Esophagus muscularis mucosa (tissue), 4 donors: Measurements from ENCODE around the gene VEPH1. TPM values are rescaled to one million over a fixed set of nuclear protein-coding genes. Genes with fewer than 3 reads are reported as not detected.

Experiments used
- DNase-seq: peaks from one replicate; pipeline ENCODE4 v3.0.0-alpha.2; 2017; ENCODE audit errors: extremely low spot score
- H3K27ac ChIP-seq, 4 donors: fragments of 200-600 bp; sonication (generic); replicated peaks in 1 of 4; 1 replicate in 3 of 4; 2 replicates in 1 of 4; pipeline ENCODE4 v1.5.1; 2016 to 2019; ENCODE audit warnings: mild to moderate bottlenecking in 1 of 4
- H3K27me3 ChIP-seq, 4 donors: fragments of 200-600 bp; sonication (generic); one replicate each; pipeline versions ENCODE4 v1.5.1 to v1.6.0; 2016 to 2019
- H3K36me3 ChIP-seq, 4 donors: fragments of 200-600 bp; sonication (generic); one replicate each; pipeline ENCODE4 v1.5.1; 2016 to 2019
- H3K4me1 ChIP-seq, 4 donors: fragments of 200-600 bp; sonication (generic); one replicate each; pipeline ENCODE4 v1.5.1; 2016 to 2019
- H3K4me3 ChIP-seq, 4 donors: fragments of 200-600 bp; sonication (generic); 1 replicate in 2 of 4; 2 replicates in 2 of 4; pipeline ENCODE4 v1.5.1; 2016 to 2019; ENCODE audit warnings: mild to moderate bottlenecking in 4 of 4, moderate library complexity in 1 of 4
- H3K9me3 ChIP-seq, 4 donors: fragments of 200-600 bp; sonication (generic); 1 replicate in 3 of 4; 2 replicates in 1 of 4; pipeline ENCODE4 v1.5.1; 2016 to 2019
- EP300 ChIP-seq: sonication (generic); formaldehyde crosslinking; IDR thresholded peaks from one replicate; pipeline ENCODE4 v1.6.1; 2017; ENCODE audit warnings: antibody characterized with exemption
- POLR2A ChIP-seq: fragments of 450-650 bp; IDR thresholded peaks from one replicate; pipeline ENCODE4 v1.6.1; 2017; ENCODE audit warnings: antibody characterized with exemption, moderate library complexity, mild to moderate bottlenecking, low read depth
- POLR2AphosphoS5 ChIP-seq, 2 donors: sonication (generic); formaldehyde crosslinking; IDR thresholded peaks; one replicate each; pipeline ENCODE4 v1.6.1; 2017; ENCODE audit warnings: antibody characterized with exemption in 2 of 2
- WGBS: methylation state at CpG from one replicate; pipeline ENCODE4 v1.1.5; 2018; 5-methylcytosine and 5-hydroxymethylcytosine counted together
- intact Hi-C: fragments of 100-400 bp; cut with DNase I; formaldehyde crosslinking; loops from one replicate; pipeline ENCODE4 v1.15.1; 2023
- total RNA-seq, 4 donors: library from RNA; depleted of rRNA; stranded (reverse); fragments of >200 nt; gene quantifications; one replicate each; pipeline versions ENCODE4 v1.1.0 to v1.2.1, GENCODE V29; 2016
- TF ChIP-seq, protein P1 (sequence below), 3 experiments: fragments of 200-600 bp in 2 of 3; fragments of 450-650 bp in 1 of 3; sonication (generic) in 2 of 3; IDR thresholded peaks; one replicate each; pipeline ENCODE4 v1.5.1; 2017 to 2019; ENCODE audit warnings: antibody characterized with exemption in 3 of 3, mild to moderate bottlenecking in 2 of 3, moderate library complexity in 1 of 3

VEPH1 gene
- total RNA-seq, 4 donors from 2014 or later = 0.23 to 1.2 (median 0.52) TPM; not detected in 1

DNA sequence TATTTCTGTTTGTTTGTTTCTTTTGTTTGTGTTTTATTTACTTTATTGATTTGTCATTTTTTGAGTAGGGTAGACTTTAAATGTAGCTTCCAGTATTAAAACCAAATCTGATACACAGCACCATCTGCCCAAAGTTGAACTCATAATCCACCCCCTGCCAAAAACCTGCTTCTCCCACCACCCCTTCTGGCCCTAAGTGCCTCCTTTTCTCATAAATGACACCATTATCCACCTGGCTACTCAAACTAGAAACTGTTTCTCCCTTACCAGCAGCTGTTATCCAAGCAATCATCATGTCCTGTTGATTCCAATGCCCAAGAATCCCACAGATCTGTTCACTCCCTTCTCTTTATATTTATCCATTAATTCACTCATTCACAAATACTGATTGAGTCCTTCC, 88.4 kb downstream of the VEPH1 start:
- no peak overlapping the region for H3K27ac ChIP-seq
- no peaks in the 10 kb centered on the region for H3K27me3 ChIP-seq
- no peaks in the 10 kb centered on the region for H3K4me1 ChIP-seq
- no peaks in the 10 kb centered on the region for H3K9me3 ChIP-seq
- intact Hi-C loops = no loop called here
- H3K36me3 ChIP-seq = no peaks in the 10 kb centered on the region
- TF ChIP-seq, protein P1, sequence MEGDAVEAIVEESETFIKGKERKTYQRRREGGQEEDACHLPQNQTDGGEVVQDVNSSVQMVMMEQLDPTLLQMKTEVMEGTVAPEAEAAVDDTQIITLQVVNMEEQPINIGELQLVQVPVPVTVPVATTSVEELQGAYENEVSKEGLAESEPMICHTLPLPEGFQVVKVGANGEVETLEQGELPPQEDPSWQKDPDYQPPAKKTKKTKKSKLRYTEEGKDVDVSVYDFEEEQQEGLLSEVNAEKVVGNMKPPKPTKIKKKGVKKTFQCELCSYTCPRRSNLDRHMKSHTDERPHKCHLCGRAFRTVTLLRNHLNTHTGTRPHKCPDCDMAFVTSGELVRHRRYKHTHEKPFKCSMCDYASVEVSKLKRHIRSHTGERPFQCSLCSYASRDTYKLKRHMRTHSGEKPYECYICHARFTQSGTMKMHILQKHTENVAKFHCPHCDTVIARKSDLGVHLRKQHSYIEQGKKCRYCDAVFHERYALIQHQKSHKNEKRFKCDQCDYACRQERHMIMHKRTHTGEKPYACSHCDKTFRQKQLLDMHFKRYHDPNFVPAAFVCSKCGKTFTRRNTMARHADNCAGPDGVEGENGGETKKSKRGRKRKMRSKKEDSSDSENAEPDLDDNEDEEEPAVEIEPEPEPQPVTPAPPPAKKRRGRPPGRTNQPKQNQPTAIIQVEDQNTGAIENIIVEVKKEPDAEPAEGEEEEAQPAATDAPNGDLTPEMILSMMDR (IDR thresholded peaks at IDR 0.05) = no peak
- TF ChIP-seq POLR2AphosphoS5 (IDR thresholded peaks at IDR 0.05) = no peak
- TF ChIP-seq POLR2A = no peak
- TF ChIP-seq EP300 = no peak
- DNase-seq = no peak
- no peak overlapping the region for H3K4me3 ChIP-seq

DNA sequence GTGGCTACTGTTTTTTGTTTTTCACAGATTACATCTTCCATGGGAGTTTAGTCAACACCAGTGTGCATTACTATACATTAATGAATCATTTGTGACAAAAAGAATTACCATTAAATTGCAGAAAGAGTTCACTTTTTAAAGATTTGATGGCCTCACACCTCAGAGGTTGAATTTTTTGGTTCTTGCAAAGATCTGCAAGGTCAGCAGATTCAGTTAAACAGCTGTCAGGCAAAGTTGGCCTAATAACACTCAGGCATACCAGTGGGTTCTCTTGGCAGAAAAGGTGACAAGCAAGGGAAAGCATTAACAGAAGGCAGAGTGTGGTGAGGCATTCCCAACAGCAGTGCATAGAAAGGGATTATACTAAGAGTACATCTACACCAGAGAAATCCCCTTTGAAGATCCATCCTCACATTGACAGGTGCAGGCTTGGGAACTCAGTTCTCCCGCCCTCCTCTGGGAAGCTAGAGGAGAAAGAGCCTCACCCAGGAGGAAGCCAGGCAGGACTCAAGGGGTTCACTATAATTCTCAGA, 90.8 kb downstream of the VEPH1 start:
- H3K4me3 ChIP-seq = no peak overlapping the region
- H3K4me1 ChIP-seq = no peaks in the 10 kb centered on the region
- intact Hi-C loops = no loop called here
- H3K27me3 ChIP-seq = no peaks in the 10 kb centered on the region
- no peak for DNase-seq
- 83% methylated on average over 1 of the region's 1 CpG for WGBS
- no peaks in the 10 kb centered on the region for H3K9me3 ChIP-seq
- H3K27ac ChIP-seq = no peak overlapping the region
- TF ChIP-seq POLR2A (no peak), EP300 (no peak), POLR2AphosphoS5 (IDR thresholded peaks at IDR 0.05) (no peak)
- TF ChIP-seq, protein P1 (IDR thresholded peaks at IDR 0.05) = no peak
- H3K36me3 ChIP-seq = no peaks in the 10 kb centered on the region

DNA sequence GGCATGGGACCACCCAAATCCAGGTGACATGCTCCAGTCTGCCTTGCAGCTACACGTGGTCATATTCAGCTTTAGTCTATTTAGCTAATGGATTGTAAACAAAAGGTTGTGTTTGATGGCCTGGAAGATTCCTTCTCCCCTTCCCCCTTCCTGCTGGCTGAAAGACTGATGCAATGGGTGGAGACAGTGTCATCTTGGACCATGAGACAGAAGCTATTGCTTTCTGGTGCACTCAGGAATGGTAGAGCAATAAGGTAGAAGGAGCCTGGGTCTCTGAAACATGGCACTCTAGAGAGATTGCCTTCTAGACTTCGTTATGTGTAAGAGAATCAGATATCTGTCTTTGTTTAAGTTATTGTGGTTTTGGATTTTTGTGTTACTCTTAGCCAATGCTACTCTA, 92.3 kb downstream of the VEPH1 start:
- Histone ChIP-seq H3K27me3 (no peaks in the 10 kb centered on the region), H3K36me3 (no peaks in the 10 kb centered on the region), H3K4me1 (no peaks in the 10 kb centered on the region), H3K4me3 (no peak overlapping the region), H3K9me3 (no peaks in the 10 kb centered on the region), H3K27ac (no peak overlapping the region)
- DNase-seq = no peak
- no peak for TF ChIP-seq EP300
- no peak for TF ChIP-seq POLR2AphosphoS5 (IDR thresholded peaks at IDR 0.05)
- TF ChIP-seq, protein P1 (IDR thresholded peaks at IDR 0.05) = no peak
- no peak for TF ChIP-seq POLR2A
- intact Hi-C loops = no loop called here
- WGBS = 55% methylated on average over 2 of the region's 2 CpGs

DNA sequence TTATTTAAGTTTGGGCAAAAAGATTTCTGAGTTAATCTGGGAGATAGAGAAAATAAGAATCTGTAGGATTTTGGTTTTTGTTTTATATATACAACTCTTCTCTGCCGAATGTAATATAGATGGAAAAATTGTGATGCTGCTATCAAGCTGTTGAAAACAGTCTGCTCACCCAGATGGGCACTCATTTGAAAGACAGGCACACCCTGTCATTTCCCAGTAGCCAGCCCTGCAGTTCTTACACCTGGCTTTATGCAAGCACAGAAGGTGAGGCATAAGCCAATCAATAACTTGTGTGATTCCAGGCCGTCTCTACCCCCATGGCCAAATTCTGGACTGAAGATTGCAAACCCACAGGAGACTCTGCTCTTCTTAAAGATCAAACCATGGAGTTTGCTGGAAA, 93.7 kb downstream of the VEPH1 start:
- H3K27ac ChIP-seq = no peak overlapping the region
- WGBS = 97% methylated on average over 2 of the region's 2 CpGs
- TF ChIP-seq POLR2A = no peak
- TF ChIP-seq, protein P1 (IDR thresholded peaks at IDR 0.05) = no peak
- no peak for TF ChIP-seq EP300
- no peak for TF ChIP-seq POLR2AphosphoS5 (IDR thresholded peaks at IDR 0.05)
- intact Hi-C loops = no loop called here
- no peaks in the 10 kb centered on the region for H3K4me1 ChIP-seq
- H3K9me3 ChIP-seq = no peaks in the 10 kb centered on the region
- no peak overlapping the region for H3K4me3 ChIP-seq
- no peaks in the 10 kb centered on the region for H3K36me3 ChIP-seq
- DNase-seq = no peak
- H3K27me3 ChIP-seq = no peaks in the 10 kb centered on the region

DNA sequence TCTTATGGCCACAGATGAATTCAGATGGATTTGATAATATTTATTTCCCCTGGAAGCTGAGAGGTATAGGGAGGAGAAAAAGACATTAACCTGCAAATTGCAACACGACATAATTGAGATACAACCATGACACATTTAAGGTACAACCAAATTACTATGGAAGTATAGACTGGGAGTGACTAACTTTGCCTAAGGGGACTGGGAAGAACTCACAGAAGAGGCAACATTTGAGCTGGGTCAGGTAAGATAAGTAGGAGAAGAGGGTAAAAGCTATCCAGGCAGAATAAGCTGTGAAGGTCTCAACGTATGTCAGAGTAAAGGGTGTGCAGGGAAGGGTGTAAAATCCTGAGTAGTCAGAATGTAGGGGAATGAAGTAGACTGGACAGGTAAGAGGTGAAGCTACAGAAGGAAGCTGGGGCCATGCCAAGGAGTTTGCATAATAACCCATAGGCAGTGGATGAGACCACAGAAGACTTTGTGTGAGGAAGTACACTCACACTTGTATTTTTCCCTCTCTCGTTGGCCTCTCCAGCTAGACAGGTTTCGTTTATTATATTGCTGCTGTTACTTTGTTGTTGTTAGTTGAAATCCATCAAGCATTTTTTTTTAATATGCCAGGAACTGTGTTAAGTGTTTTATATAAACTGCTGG, 94.6 kb downstream of the VEPH1 start:
- H3K27ac ChIP-seq = no peak overlapping the region
- no peaks in the 10 kb centered on the region for H3K9me3 ChIP-seq
- no peak for DNase-seq
- 89% methylated on average over 4 of the region's 4 CpGs for WGBS
- no peaks in the 10 kb centered on the region for H3K36me3 ChIP-seq
- no peaks in the 10 kb centered on the region for H3K4me1 ChIP-seq
- H3K27me3 ChIP-seq = no peaks in the 10 kb centered on the region
- no peak overlapping the region for H3K4me3 ChIP-seq
- TF ChIP-seq, protein P1 (IDR thresholded peaks at IDR 0.05) = no peak
- no peak for TF ChIP-seq POLR2AphosphoS5 (IDR thresholded peaks at IDR 0.05)
- TF ChIP-seq POLR2A = no peak
- no peak for TF ChIP-seq EP300
- intact Hi-C loops = no loop called here
